ENCODE data around the gene CTDSPL2. TPM values are rescaled to one million over a fixed set of nuclear protein-coding genes. Genes with fewer than 3 reads are reported as not detected.

Gene CTDSPL2
- total RNA-seq, 1 experiment from 2014 or later: 99.7 TPM

- DNase-seq (ENCODE audit: low spot score): no peak
- intact Hi-C loops (cut with micrococcal nuclease; ENCODE audit: unreplicated experiment): no loop called here
- no TSS peak for BruUV-seq (replicated peaks)
- TF ChIP-seq EZH2 (IDR thresholded peaks at IDR 0.05; ENCODE audit: borderline replicate concordance, low read depth, low read length, poor library complexity, severe bottlenecking) (no peak), CTCF (conservative IDR thresholded peaks at IDR 0.05; ENCODE audit: low read depth, low read length) (no peak)
- ChIA-PET CTCF (no interaction called here), POLR2A (ENCODE audit: low non-redundant PET) (interaction anchor here (0.6 kb wide), 1 partner anchor 138 kb away, joined by 5 read pairs; no protein-coding TSS in a partner anchor)
- Histone ChIP-seq H3K36me3 (ENCODE audit: insufficient read depth, low read length, poor library complexity, severe bottlenecking) (peaks cover 54% of the 10 kb centered on the region), H3K4me1 (ENCODE audit: insufficient read depth, low read length, poor library complexity, severe bottlenecking) (no peaks in the 10 kb centered on the region), H3K9me3 (ENCODE audit: low read depth, low read length, poor library complexity, severe bottlenecking) (no peaks in the 10 kb centered on the region), H3K27me3 (replicated peaks; ENCODE audit: insufficient read depth, low read depth, low read length, poor library complexity) (no peaks in the 10 kb centered on the region), H3K4me3 (ENCODE audit: low read depth, low read length, poor library complexity, severe bottlenecking) (no peak overlapping the region), H3K27ac (ENCODE audit: low read depth, low read length, poor library complexity, severe bottlenecking) (no peak overlapping the region)
These were observed 89.0 kb downstream of the CTDSPL2 start for GRCh38 chr15:44516436-44516835.

DNA sequence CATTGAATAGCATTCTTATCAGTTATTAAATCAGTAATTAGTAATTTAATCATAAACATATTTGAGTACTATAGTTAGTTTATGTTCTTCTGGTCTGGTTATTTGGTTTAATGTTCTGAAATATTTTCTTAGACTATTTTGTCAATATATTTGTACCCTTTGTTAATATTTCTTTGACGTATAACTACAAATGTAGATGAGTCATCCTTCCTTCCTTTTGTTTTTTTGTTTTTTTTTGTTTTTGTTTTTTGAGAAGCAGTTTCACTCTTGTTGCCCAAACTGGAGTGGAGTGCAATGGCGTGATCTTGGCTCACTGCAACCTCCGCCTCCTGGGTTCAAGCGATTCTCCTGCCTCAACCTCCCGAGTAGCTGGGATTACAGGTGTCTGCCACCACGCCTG lies 92.1 kb downstream of the CTDSPL2 start:
- ChIA-PET POLR2A (ENCODE audit: low non-redundant PET) (no interaction called here), CTCF (no interaction called here)
- DNase-seq (ENCODE audit: low spot score): no peak
- BruUV-seq (replicated peaks): no TSS peak
- intact Hi-C loops (cut with micrococcal nuclease; ENCODE audit: unreplicated experiment): no loop called here
- Histone ChIP-seq H3K4me3 (ENCODE audit: low read depth, low read length, poor library complexity, severe bottlenecking) (no peak overlapping the region), H3K9me3 (ENCODE audit: low read depth, low read length, poor library complexity, severe bottlenecking) (no peaks in the 10 kb centered on the region), H3K27me3 (replicated peaks; ENCODE audit: insufficient read depth, low read depth, low read length, poor library complexity) (no peaks in the 10 kb centered on the region), H3K4me1 (ENCODE audit: insufficient read depth, low read length, poor library complexity, severe bottlenecking) (no peaks in the 10 kb centered on the region), H3K36me3 (ENCODE audit: insufficient read depth, low read length, poor library complexity, severe bottlenecking) (peaks cover 58% of the 10 kb centered on the region), H3K27ac (ENCODE audit: low read depth, low read length, poor library complexity, severe bottlenecking) (no peak overlapping the region)
- TF ChIP-seq CTCF (conservative IDR thresholded peaks at IDR 0.05; ENCODE audit: low read depth, low read length) (no peak), EZH2 (IDR thresholded peaks at IDR 0.05; ENCODE audit: borderline replicate concordance, low read depth, low read length, poor library complexity, severe bottlenecking) (no peak)

DNA sequence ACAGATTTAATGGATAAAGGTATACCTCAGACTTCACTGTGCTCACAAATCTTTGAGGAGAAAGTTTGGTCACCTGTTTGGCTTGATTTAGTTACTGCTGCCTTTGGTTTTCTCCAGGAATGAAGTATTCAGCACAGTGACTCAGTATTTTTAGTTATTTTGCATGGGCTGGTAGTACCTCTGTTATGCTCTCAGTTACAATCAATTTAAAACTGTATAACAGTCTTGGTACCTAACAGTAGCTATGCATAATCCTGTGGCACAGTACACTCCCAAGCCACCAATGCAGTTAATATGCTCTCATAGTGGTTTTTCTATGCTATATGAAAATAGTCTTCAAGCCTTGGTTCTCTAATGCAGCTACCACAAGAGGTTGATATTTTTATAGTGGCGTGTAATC lies 97.6 kb downstream of the CTDSPL2 start:
- intact Hi-C loops (cut with micrococcal nuclease; ENCODE audit: unreplicated experiment): no loop called here
- no peak overlapping the region for H3K4me3 ChIP-seq (ENCODE audit: low read depth, low read length, poor library complexity, severe bottlenecking)
- H3K9me3 ChIP-seq (ENCODE audit: low read depth, low read length, poor library complexity, severe bottlenecking): no peaks in the 10 kb centered on the region
- ChIA-PET CTCF (no interaction called here), POLR2A (ENCODE audit: low non-redundant PET) (no interaction called here)
- H3K27ac ChIP-seq (ENCODE audit: low read depth, low read length, poor library complexity, severe bottlenecking): no peak overlapping the region
- no peak for DNase-seq (ENCODE audit: low spot score)
- H3K4me1 ChIP-seq (ENCODE audit: insufficient read depth, low read length, poor library complexity, severe bottlenecking): no peaks in the 10 kb centered on the region
- no peaks in the 10 kb centered on the region for H3K27me3 ChIP-seq (replicated peaks; ENCODE audit: insufficient read depth, low read depth, low read length, poor library complexity)
- peaks cover 25% of the 10 kb centered on the region for H3K36me3 ChIP-seq (ENCODE audit: insufficient read depth, low read length, poor library complexity, severe bottlenecking)
- TF ChIP-seq CTCF (conservative IDR thresholded peaks at IDR 0.05; ENCODE audit: low read depth, low read length): no peak
- TSS peak; percentile 5 for BruUV-seq (replicated peaks)

All from A673 (cell line).